Central memory CD8-positive, alpha-beta T cell (primary cell): Measurements from ENCODE around the gene OSR1.
"Not testable (repeated sequence)": the region's sequence is repeated elsewhere in the genome, so short reads cannot be mapped to it uniquely, and the experiment has no call there.

ENCODE experiments used
- ATAC-seq: fragments of 150-1000 bp; cut with Tn5 transposase; replicated peaks from 2 replicates; pipeline ENCODE4 v1.10.0; 2022; ENCODE audit warnings: mild to moderate bottlenecking, moderate FRiP score, moderate number of reproducible peaks; ENCODE audit not compliant: poor library complexity, severe bottlenecking; ENCODE audit errors: extremely low read depth
- DNase-seq, 2 donors: peaks; one replicate each; pipeline ENCODE4 v3.0.0; 2021; ENCODE audit warnings: low spot score in 2 of 2
- H3K27ac Mint-ChIP-seq: one replicate; pipeline ENCODE4 v1.8.0; 2022; ENCODE audit warnings: low read depth, mild to moderate bottlenecking, moderate library complexity, mixed read lengths
- H3K27me3 Mint-ChIP-seq: one replicate; pipeline ENCODE4 v1.8.0; 2022; ENCODE audit warnings: mixed read lengths
- H3K36me3 Mint-ChIP-seq: one replicate; pipeline ENCODE4 v1.8.0; 2022; ENCODE audit warnings: mild to moderate bottlenecking, moderate library complexity, mixed read lengths; ENCODE audit not compliant: insufficient read depth
- H3K4me1 Mint-ChIP-seq: one replicate; pipeline ENCODE4 v1.8.0; 2022; ENCODE audit warnings: mixed read lengths
- H3K4me3 Mint-ChIP-seq: one replicate; pipeline ENCODE4 v1.8.0; 2022; ENCODE audit warnings: mild to moderate bottlenecking, moderate library complexity, mixed read lengths
- H3K9me3 Mint-ChIP-seq: one replicate; pipeline ENCODE4 v1.8.0; 2022; ENCODE audit warnings: mixed read lengths

The OSR1 gene

DNA sequence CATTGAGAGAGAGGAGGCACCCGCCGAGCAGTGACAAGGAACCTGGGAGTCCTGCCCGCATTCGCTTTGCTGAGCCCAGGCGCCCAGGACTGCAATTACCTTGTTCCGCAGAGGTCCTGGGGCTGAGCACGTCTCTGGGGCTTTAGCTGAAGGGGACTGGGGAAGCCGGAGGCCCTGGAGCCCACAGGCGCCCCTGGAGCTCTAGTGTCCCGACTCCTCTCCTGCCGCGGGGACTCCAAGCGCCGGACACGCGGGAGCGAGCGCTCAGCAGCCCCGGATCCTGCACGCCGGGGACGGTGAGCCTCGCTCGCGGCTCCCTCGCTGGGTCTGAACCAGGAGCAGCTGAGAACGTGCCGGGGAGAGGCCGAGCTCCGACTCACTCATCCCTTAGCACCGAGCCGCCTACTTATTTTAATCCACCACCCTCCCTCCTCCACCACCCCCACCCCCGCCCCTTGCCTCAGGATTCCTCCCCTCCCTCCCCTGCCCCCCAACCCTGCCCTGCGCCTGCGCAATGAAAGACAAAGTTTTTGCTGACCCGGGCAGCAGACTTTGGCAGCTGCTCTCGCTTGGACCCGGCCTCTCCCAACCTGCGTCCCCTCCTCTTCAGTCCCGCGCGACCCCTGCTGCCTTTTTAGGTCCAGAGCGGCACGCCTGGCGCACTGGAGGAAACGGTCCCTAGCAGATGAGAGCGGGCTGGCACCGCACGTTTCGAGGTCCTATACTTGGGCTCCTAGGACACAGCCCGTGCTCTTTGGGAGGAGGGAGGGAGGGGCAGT lies at the start of gene OSR1:
Gene OSR1, minus strand, starts transcription at position 382 of the 779 bp plus-strand sequence. CDS start 4,818 bp downstream, outside the sequence.
- Mint-ChIP-seq H3K4me1 (peaks cover 46% of the 10 kb centered on the region), H3K27ac (no peak within 1 kb of the TSS)
- no peak for ATAC-seq

DNA sequence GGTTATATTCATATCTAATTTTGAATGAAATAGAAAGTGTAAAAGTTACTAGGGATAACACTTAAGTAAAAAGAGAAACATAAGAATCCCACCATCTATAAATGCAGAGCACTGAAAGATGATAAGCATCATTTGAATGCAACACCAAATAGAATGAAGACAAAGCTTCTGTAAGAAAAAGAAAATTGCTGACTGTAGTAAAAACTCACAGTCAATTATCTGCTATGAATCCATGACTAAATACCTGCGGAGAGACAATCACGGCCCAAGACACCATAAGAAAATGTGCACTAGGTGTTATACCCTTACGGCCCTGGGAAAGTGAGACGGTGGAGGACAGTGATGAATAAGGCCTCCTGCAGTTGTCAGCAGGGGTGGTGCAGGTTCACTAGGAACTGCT lies 45.4 kb upstream of the OSR1 start:
- no peak overlapping the region for H3K4me3 Mint-ChIP-seq
- H3K27ac Mint-ChIP-seq, result no peak overlapping the region
- DNase-seq (no peak), ATAC-seq (no peak)
- H3K4me1 Mint-ChIP-seq, result no peaks in the 10 kb centered on the region
- no peaks in the 10 kb centered on the region for H3K9me3 Mint-ChIP-seq
- no peaks in the 10 kb centered on the region for H3K36me3 Mint-ChIP-seq
- H3K27me3 Mint-ChIP-seq, result peaks cover 52% of the 10 kb centered on the region

More for the DNA sequence above, at the start of gene OSR1:
- Mint-ChIP-seq H3K27me3 (peaks cover 82% of the 10 kb centered on the region), H3K36me3 (peaks cover 14% of the 10 kb centered on the region), H3K4me3 (peak within 1 kb of the TSS; percentile 66), H3K9me3 (no peaks in the 10 kb centered on the region)
- no peak for DNase-seq

GRCh38 chr2:19392191-19392590 lies 33.8 kb upstream of the OSR1 start:
- Mint-ChIP-seq H3K4me3 (no peak overlapping the region), H3K27me3 (peaks cover 60% of the 10 kb centered on the region)
- no peak for DNase-seq

GRCh38 chr2:19389469-19389868 lies 31.0 kb upstream of the OSR1 start:
- not testable (repeated sequence) for H3K36me3 Mint-ChIP-seq, H3K4me1 Mint-ChIP-seq, H3K4me3 Mint-ChIP-seq, DNase-seq, ATAC-seq, H3K9me3 Mint-ChIP-seq, H3K27ac Mint-ChIP-seq
- H3K27me3 Mint-ChIP-seq, result peaks cover 68% of the 10 kb centered on the region

More at GRCh38 chr2:19392191-19392590, 33.8 kb upstream of the OSR1 start:
- no peak for ATAC-seq
- H3K4me1 Mint-ChIP-seq, result no peaks in the 10 kb centered on the region
- no peaks in the 10 kb centered on the region for H3K36me3 Mint-ChIP-seq
- H3K27ac Mint-ChIP-seq, result no peak overlapping the region
- no peaks in the 10 kb centered on the region for H3K9me3 Mint-ChIP-seq

DNA sequence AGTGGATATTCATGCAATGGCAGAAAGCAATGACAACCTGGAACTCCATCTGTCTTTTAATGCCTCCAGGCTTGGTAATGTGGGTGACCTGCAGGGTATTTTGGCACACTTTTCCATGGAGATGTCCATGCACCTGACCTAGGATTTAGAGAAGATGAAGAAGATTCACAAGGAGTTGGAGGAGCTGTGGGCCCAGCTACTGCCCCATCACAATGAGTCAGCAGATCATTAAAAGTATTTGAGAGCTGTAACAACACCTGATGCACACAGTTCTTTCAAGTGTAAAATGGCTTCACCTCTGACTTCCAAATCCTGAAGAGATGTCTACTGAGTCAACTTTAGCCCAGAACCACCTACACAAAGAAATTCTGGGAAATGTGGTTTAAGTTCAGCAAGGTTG lies 22.1 kb upstream of the OSR1 start:
- H3K27ac Mint-ChIP-seq, result no peak overlapping the region
- H3K4me3 Mint-ChIP-seq, result no peak overlapping the region
- H3K9me3 Mint-ChIP-seq, result no peaks in the 10 kb centered on the region
- no peaks in the 10 kb centered on the region for H3K36me3 Mint-ChIP-seq
- ATAC-seq (no peak), DNase-seq (no peak)
- peaks cover 71% of the 10 kb centered on the region for H3K27me3 Mint-ChIP-seq
- no peaks in the 10 kb centered on the region for H3K4me1 Mint-ChIP-seq

DNA sequence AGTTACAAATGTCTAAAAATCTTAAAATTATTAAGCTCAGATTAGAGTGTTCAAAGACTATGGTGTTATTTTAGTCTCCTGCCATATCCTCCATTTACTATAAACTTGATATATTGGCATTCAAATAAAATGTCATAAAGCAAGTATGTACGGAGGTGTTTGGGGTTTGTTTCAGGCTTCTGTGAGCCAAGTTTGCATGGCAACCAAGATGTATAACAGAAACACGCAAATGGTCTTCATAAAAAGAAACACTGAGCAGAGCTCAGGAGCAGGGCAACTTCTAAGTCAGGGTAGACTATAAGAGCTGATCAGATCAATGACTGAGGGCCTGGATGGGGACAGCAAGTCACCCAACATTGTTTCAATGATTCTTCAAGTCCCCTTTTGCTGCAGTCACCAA lies 20.5 kb upstream of the OSR1 start:
- H3K27me3 Mint-ChIP-seq, result peaks cover 68% of the 10 kb centered on the region
- ATAC-seq (no peak), DNase-seq (no peak)
- no peaks in the 10 kb centered on the region for H3K9me3 Mint-ChIP-seq
- H3K4me3 Mint-ChIP-seq, result no peak overlapping the region
- no peak overlapping the region for H3K27ac Mint-ChIP-seq
- no peaks in the 10 kb centered on the region for H3K36me3 Mint-ChIP-seq
- no peaks in the 10 kb centered on the region for H3K4me1 Mint-ChIP-seq

DNA sequence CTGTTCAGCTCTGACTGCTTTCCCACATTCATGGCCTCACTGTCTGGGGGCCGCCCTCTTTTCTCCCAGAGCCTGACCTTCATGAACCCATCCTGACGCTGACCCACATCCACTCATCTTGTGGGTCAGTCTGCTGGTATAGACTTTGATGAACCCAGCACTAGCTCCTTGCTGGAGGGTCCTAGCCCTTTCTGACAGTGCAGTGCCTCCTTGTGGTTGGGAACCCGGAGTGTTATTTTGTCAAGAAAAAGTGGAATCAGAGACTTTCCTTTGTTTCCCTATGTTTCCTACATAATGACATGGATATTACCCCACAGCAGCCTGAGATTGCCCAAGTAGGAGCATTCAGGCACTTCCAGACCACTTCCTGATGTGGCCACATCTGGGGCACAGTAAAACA lies 19.3 kb upstream of the OSR1 start:
- Mint-ChIP-seq H3K4me3 (no peak overlapping the region), H3K27ac (no peak overlapping the region), H3K27me3 (peaks cover 69% of the 10 kb centered on the region), H3K36me3 (no peaks in the 10 kb centered on the region), H3K9me3 (no peaks in the 10 kb centered on the region), H3K4me1 (no peaks in the 10 kb centered on the region)
- no peak for DNase-seq
- ATAC-seq, result no peak

DNA sequence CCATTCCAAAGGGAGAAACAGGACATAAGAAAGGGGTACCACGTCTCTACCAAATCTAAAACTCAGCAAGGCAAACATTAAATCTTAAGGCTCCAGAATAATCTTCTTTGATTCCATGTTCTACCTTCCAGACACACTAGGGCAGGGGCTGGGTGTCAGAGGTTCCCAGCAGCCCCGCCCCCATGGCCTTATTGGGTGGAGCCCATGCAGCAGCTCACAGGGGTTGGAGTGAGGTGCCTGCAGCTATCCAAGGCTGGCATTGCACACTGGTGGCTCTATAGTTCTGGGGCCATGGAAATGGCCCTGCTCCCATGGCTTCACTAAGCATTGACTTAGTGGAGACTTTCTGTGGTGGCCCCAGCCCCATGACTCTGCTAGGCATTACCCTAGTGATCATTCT lies 14.9 kb upstream of the OSR1 start:
- H3K27ac Mint-ChIP-seq, result no peak overlapping the region

GRCh38 chr2:19371996-19372582 lies 13.7 kb upstream of the OSR1 start:
- Mint-ChIP-seq H3K27ac (no peak overlapping the region), H3K9me3 (no peaks in the 10 kb centered on the region), H3K4me1 (no peaks in the 10 kb centered on the region), H3K27me3 (peaks cover 47% of the 10 kb centered on the region), H3K36me3 (no peaks in the 10 kb centered on the region), H3K4me3 (no peak overlapping the region)
- ATAC-seq (no peak), DNase-seq (no peak)

More for the DNA sequence above, 14.9 kb upstream of the OSR1 start:
- Mint-ChIP-seq H3K9me3 (no peaks in the 10 kb centered on the region), H3K4me3 (no peak overlapping the region), H3K4me1 (no peaks in the 10 kb centered on the region), H3K27me3 (peaks cover 57% of the 10 kb centered on the region), H3K36me3 (no peaks in the 10 kb centered on the region)
- no peak for DNase-seq
- no peak for ATAC-seq

GRCh38 chr2:19369341-19369955 lies 11.0 kb upstream of the OSR1 start:
- H3K4me3 Mint-ChIP-seq, result no peak overlapping the region
- no peak for ATAC-seq
- no peaks in the 10 kb centered on the region for H3K9me3 Mint-ChIP-seq
- no peaks in the 10 kb centered on the region for H3K36me3 Mint-ChIP-seq
- H3K27me3 Mint-ChIP-seq, result peaks cover 37% of the 10 kb centered on the region
- no peak overlapping the region for H3K27ac Mint-ChIP-seq
- DNase-seq, result no peak
- H3K4me1 Mint-ChIP-seq, result no peaks in the 10 kb centered on the region

- Mint-ChIP-seq H3K4me1 (peaks cover 6% of the 10 kb centered on the region), H3K9me3 (no peaks in the 10 kb centered on the region), H3K27ac (no peak overlapping the region), H3K36me3 (no peaks in the 10 kb centered on the region), H3K27me3 (peaks cover 30% of the 10 kb centered on the region), H3K4me3 (no peak overlapping the region)
- ATAC-seq (no peak), DNase-seq (no peak)
Observed at GRCh38 chr2:19368760-19369159, 10.3 kb upstream of the OSR1 start.

DNA sequence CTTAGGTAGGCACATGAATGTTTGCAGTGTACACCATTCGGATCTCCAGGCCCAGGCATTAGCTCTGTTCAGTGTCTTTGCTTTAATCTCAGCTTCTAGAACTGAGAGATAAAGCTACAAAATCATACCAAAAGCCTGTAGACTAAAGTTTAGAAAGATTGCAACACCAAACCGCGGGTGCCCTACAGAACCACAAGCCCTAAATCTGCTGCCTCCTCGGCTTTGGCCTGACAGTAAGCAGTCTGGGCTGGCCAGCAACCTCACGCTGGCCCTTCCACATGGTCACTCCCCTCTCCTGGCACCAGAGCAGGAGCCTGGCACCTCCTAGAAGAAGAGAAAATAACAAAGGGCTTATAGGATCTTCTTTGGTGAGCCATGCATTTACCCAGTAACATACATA lies 8.9 kb upstream of the OSR1 start:
- no peak for ATAC-seq
- peaks cover 16% of the 10 kb centered on the region for H3K27me3 Mint-ChIP-seq
- H3K4me1 Mint-ChIP-seq, result peaks cover 20% of the 10 kb centered on the region
- DNase-seq, result no peak
- no peaks in the 10 kb centered on the region for H3K9me3 Mint-ChIP-seq
- H3K4me3 Mint-ChIP-seq, result no peak overlapping the region
- peaks cover 5% of the 10 kb centered on the region for H3K36me3 Mint-ChIP-seq
- no peak overlapping the region for H3K27ac Mint-ChIP-seq

- Mint-ChIP-seq H3K27ac (peak overlapping the region; percentile 41), H3K27me3 (peaks cover 20% of the 10 kb centered on the region)
- no peak for ATAC-seq
Observed at GRCh38 chr2:19365126-19365525, 6.7 kb upstream of the OSR1 start.

More at GRCh38 chr2:19365126-19365525, 6.7 kb upstream of the OSR1 start:
- Mint-ChIP-seq H3K36me3 (peaks cover 7% of the 10 kb centered on the region), H3K9me3 (no peaks in the 10 kb centered on the region), H3K4me3 (no peak overlapping the region), H3K4me1 (peaks cover 33% of the 10 kb centered on the region)
- no peak for DNase-seq
